Prostate gland (tissue), 2 donors: ENCODE measurements around the gene ACAA1.

Source experiments
- CTCF ChIP-seq, 4 experiments: fragments of 200-600 bp in 2 of 4; fragments of 450-650 bp in 2 of 4; sonication (generic) in 2 of 4; IDR thresholded peaks; 1 replicate in 3 of 4; 2 replicates in 1 of 4; pipeline ENCODE4 v1.5.1; 2016 to 2019; ENCODE audit warnings: antibody characterized with exemption in 4 of 4, mild to moderate bottlenecking in 2 of 4, moderate library complexity in 2 of 4
- POLR2A ChIP-seq: fragments of 450-650 bp; IDR thresholded peaks from one replicate; pipeline ENCODE4 v1.6.1; 2016; ENCODE audit warnings: antibody characterized with exemption, mild to moderate bottlenecking

- no peak for TF ChIP-seq CTCF (IDR thresholded peaks at IDR 0.05)
- TF ChIP-seq POLR2A = no peak
These were observed 48.5 kb downstream of the ACAA1 start for GRCh38 chr3:38088126-38089078.
